ENCODE data around the gene TNKS1BP1.
"Not testable (repeated sequence)": the region's sequence is repeated elsewhere in the genome, so short reads cannot be mapped to it uniquely, and the experiment has no call there.

Gene TNKS1BP1, protein sequence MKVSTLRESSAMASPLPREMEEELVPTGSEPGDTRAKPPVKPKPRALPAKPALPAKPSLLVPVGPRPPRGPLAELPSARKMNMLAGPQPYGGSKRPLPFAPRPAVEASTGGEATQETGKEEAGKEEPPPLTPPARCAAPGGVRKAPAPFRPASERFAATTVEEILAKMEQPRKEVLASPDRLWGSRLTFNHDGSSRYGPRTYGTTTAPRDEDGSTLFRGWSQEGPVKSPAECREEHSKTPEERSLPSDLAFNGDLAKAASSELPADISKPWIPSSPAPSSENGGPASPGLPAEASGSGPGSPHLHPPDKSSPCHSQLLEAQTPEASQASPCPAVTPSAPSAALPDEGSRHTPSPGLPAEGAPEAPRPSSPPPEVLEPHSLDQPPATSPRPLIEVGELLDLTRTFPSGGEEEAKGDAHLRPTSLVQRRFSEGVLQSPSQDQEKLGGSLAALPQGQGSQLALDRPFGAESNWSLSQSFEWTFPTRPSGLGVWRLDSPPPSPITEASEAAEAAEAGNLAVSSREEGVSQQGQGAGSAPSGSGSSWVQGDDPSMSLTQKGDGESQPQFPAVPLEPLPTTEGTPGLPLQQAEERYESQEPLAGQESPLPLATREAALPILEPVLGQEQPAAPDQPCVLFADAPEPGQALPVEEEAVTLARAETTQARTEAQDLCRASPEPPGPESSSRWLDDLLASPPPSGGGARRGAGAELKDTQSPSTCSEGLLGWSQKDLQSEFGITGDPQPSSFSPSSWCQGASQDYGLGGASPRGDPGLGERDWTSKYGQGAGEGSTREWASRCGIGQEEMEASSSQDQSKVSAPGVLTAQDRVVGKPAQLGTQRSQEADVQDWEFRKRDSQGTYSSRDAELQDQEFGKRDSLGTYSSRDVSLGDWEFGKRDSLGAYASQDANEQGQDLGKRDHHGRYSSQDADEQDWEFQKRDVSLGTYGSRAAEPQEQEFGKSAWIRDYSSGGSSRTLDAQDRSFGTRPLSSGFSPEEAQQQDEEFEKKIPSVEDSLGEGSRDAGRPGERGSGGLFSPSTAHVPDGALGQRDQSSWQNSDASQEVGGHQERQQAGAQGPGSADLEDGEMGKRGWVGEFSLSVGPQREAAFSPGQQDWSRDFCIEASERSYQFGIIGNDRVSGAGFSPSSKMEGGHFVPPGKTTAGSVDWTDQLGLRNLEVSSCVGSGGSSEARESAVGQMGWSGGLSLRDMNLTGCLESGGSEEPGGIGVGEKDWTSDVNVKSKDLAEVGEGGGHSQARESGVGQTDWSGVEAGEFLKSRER (N-terminal part only)

DNA sequence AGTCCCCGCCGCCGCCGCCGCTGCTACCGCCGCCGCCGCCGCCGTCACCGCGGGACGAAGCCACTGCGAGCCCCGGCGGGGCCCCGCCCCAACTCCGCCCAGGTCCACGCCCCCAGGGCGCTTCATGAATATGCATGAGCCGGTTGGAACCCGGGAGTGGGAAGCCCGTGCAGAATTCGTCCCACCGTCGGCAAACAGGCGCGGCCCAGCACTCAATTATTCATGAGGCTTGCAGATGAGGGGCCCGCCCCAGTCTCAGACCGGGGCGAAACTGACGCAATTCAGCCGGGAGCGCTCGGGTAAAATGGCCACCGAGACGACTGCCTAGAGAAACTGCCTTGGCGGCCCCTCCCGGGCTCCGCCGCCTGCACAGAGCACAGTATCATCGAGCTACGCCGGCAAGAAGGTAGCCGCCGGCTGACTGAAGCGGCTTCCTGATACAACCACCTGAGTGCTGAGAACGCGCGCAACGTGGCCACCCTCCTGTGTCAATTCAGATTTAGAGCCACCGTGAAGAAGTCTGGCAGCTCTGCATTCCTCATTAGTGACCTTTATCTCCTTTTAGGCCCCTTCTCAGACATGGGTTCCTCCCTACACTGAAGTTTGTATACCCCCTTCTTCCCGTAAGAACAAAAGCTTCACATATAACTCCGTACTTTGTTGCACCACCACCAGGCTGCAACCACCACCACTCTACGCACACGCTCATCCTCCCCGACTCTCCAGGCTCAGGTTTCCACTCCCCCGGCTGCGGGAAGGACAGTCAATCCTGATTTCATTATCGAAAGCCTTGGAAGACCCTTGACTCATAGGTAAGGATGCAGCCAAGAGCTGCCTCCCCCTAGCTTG, at the start of gene TNKS1BP1:
TSS of gene TNKS1BP1 (minus strand) at position 67 of the 849 bp plus-strand sequence. CDS start 3,067 bp downstream, outside the sequence.
- peak; percentile 92 for DNase-seq

DNA sequence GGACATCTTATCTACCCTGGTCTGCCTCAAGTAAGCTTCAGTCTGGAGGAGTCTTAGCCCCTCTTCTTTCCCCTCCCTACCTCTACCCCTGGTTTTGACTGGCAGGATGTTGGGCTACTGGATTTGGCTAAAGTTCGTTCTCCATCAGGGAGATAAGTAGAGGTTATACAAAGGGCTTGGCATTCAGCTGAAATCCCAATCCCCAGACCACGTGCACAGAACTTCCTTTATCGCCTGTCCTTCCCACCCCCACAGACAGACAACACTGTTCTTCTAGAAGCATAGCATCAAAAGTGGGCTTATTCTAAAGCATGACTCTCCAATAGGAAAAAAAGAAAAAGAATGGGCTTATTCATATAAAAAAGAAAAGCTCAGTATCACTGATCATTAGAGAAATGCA, 48.4 kb upstream of the TNKS1BP1 start:
- no peak for DNase-seq

DNA sequence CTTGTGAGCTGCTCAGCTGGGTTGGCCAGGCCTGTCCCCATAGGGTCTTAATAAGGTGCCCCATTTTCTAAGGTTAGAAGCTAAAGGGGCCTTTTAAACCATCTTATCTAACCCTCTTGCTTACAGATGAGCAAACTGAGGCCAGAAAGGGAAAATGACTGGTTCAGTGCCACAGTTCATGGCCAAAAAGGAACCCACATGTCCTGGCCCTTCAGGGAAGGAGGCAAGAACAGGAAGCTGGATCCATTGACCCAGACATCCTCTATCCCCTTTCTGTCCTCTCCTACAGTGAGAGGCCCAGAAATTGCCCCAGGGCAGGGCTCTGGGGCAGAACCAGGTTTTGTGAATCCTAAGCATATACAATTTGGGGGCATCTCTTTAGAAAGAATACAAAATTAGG, 46.2 kb upstream of the TNKS1BP1 start:
- no peak for DNase-seq

DNA sequence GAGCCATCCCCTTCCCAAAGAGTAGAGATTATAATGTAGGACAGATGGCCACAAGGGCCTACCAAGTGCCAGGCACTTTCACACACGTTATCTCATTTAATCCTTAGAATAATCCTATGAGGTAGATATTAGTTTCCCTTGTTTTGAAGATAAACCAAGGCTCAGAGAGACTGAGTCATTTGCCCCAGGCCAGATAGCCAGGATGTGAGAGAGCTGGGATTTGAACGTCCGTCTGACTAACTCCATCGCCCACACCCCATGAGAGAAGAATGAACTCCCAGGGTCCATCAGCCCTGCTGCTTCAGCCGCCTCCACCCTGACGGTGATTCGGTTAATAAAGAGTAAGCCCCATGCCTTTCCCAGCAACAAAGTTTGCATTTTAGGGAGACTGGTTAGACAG, 45.5 kb upstream of the TNKS1BP1 start:
- DNase-seq, result no peak

DNA sequence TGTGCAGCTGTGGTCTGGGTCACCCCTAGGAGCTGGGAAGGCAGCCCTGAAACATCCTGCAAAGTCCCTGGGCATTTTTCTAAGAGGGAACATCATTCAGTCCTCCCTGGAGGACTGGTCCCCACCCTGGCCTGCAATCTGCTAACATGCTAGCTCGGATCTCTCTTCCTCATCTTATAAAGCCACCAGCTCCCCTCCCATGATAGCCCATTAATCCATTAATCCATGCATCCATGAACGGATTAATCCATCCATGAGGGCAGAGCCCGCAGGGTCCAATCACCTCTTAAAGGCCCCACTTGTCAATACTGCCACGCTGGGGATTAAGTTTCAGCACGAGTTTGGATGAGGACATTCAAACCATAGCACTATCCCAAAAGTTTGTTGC, 44.1 kb upstream of the TNKS1BP1 start:
- no peak for DNase-seq

DNA sequence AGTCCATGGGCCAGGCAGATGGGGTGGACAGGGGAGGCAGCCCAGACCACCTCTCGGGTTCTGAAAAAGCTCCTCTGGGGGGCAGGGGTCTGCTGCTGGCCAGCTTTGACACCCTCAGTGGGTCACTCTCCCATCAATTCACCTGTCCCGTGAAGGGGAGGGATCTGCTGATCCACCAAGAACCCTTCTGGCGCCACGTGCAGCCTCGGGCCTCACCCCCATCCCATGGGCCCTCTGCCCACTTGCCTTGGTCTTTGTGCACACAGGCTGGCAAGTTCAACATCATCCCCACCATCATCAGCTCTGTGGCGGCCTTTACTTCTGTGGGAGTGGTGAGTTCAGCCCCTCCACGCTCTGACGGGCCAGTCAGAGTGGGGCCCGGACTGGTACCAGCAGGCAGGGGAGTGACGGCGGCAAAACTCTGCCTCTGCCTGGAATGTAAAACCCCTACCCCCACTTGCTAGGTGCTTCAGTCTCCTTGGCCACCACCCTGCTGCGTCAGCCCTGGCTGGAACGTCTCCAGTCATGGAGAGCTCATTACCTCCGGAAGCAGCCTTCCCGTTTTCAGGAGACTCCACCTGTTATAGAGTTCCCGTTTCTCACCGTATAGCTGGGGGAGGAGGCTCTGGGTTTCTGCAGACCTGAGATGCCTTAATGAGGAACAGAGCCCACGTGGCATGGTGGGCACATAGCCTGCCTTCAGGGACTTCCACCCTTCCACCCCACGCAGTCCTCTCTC, 43.5 kb upstream of the TNKS1BP1 start:
- no peak for DNase-seq

DNA sequence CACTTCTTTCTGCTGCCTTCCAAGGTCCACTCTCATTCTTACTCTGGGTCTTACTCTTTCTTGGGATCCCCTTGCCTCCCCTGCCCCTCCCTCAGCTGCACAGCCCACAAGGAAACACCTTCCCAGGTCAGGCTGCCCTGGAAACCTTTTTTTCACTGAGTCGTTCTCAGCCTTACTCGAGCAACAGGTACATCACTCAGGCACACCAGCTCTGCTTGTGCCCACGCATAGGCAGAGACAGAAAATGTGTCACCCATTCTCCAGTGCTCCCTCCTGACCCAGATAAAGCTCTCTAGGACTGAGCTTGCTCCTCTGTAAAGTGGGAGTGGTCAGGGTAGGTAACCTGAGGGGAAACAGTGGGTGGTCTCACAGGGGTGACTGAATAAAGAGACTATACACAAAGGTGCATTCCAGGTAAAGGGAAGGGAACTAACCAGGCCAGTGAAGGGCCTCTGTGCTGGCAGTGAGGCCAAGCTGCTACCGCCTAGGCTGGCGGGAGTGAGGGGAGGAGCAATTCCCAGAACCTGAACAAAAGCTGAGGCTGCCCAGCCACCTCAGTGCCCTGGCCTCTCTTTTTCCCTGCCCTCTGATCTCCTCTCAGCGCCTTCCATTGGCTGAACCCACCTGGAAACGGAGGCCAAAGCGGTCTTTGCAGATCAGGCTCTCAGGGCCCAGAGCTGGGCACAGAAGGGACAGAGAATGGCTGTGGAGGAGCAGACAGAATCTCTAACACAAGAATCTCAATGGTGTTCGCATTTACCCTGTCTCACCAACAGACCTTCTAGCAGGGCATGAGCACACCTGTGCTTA, 40.3 kb upstream of the TNKS1BP1 start:
- no peak for DNase-seq

DNA sequence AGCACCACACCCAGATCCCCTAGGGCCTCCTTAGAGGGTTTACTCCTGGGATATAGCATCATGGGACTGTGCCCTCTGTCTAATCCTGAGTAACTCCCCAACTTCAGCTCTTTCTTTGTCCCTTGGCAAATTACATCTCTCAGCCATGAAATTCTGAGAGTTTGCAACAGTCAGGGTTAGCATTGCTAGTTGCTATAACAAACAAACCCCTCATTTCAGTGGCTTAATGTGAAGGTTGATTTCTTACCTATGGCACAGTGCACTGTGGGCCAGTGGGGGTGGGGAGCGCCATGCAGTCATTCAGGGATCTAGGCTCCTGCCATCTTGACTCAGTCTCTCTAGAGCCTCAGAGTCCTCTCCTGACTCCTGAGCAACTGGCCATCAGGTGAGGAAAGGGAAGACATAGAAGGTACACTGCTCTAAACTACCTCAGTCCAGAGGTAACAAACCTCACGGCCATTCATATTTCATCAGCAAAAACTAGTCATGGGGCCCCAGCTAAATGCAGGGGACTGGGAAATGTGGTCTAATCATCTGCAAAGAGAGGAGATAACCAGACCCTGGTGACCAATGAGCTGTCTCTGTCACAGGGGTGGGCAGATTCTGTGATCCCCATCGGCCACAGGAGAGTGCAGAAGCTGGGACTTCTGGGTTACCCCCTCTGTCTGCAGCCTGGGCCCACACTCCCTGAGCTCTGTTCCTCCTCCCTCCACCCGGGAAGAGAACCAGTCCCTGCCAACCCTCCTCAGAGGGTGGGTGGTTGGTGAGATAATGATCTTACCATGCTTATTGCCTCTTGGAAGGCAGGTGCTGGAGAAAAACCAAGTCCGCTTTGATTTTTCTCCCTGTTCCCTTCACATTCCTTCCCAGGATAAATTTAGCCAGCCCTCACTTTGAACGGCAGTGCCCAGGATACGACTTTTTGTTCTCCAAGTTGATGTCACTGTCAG, 38.7 kb upstream of the TNKS1BP1 start:
- no peak for DNase-seq

DNA sequence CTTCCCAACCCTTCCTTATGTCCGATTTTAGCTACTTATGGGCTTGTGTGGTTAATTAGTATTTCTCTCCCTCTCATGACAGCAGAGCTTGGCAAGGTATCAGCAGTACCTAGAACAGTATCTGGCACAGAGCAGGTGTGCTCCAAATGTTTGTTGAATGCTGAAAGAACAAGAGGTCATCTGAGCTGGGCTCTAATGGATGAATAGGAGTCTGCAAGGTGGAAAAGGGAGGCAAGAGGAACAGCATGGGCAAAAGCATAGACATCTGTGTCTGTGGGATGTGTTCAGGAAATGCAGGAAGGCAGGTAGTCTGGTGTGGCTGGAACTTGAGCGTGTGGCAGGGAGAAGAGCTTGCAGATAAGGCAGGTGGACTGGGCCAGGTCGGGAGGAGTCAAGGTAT, 37.2 kb upstream of the TNKS1BP1 start:
- DNase-seq, result no peak

DNA sequence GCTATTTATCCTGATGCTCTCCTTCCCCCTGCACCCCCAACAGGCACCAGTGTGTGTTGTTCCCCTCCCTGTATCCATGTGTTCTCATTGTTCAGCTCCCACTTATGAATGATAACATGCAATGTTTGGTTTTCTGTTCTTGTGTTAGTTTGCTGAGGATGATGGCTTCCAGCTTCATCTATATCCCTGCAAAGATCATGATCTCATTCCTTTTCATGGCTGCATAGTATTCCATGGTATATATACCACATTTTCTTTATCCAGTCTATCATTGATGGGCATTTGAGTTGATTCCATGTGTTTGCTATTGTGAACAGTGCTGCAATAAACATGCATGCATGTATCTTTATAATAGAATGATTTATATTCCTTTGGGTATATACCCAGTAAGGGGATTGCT, 36.7 kb upstream of the TNKS1BP1 start:
- not testable (repeated sequence) for DNase-seq

DNA sequence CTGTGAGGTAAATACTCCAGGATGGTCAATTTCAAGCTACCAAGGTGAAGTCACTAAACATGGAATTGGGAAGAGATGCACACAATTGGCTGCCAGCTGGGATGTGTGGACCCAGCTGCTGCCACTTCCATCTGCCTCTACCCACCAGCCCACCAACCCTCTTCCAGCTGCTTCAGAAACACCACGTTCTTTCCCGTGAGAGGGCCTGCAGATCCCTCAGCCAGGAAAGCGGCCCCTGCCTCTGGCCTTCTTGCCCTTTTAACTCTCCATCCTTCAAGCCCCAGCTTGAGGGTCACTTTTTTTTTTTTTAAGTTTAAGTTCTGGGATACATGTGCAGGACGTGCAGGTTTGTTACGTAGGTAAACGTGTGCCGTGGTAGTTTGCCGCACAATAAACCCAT, 36.2 kb upstream of the TNKS1BP1 start:
- no peak for DNase-seq

DNA sequence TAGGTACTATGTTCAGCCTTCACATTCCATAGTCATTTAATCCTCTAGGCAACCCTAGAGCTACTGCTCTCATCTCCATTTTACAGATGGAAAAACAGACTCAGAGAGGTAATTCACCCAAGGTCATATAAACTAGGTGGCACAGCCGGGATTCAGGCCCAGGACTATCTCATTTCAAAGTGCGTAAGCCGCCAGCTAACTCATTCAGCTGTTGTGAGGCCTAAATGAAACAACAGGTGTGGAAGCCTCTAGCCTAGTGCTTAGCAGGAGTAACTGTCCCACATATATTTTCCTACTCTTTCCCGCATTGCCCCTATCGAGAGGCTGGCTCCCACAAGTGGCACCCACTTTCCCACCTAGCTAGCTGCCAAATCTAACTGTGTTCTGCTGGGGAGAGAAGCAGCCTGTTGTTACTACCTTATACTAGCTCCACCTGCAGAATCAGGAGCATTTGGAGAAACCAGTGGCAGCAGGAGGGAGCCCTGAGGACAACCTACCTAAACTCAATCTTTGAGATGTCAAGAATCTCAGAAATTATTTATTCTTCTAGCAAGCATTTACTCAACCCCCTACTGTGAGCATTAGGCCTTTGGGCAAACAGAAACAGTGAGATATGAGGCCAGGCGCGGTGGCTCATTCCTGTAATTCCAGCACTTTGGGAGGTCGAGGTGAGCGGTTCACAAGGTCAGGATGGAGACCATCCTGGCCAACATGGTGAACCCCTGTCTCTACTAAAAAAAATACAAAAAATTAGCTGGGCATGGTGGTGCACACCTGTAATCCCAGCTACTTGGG, 35.3 kb upstream of the TNKS1BP1 start:
- DNase-seq, result no peak

DNA sequence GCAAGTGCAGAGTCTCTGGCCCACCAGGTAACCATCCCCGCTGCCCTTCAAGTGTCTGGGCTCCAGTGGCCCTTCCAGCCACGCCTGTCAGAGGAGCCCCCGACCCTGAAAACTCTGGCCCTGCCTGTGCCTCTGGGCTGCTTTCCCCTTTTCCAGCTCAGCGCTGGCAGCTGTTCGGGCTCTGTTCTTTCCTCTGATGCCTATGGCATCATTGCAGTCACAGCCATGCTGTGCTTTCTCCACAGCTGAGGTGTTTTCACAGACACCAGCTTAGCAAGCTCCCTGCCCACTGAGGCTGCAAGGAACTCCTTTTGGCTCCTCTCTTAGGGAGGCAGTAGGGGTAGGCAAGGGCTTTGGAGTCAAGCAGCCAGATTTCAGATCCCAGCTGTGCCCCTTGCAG, 34.6 kb upstream of the TNKS1BP1 start:
- DNase-seq, result no peak

DNA sequence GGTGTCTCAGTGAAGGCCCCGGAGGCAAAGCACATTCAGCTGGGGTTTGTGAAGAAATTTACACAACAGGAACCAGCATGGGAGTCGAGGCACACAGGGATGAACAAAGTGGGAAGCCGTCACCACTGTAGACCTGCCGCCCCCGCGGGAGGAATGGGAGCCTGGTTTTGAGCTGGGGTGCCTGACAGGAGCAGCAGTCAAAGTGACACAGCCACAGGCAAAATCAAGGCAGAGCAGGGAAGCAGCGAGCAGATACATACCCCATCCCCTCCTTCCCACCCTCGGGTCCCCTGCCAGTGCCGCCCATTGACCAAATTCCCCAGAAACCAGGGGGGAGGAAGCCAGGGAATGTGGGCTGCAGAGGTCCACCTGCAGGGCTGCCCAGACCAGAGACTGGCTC, 34.2 kb upstream of the TNKS1BP1 start:
- DNase-seq, result no peak

DNA sequence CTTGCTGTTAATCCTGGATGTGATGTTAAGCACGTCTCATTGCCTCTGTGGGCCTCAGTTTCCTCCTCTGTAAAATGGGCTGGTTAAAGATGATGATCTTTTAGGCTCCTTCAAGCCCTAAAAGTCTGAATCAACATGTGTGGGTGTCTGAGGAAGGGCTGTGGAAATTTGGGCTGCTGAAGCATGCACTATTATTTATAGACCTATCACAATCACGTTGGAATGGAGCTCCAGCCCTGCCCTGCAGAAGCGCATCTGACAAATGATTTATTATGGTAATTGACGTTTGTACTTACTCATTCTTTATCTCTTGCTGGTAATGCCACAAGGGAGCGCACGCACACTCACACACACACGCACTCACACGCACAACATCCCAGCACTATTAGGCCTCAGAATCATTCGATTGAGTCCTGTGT, 33.8 kb upstream of the TNKS1BP1 start:
- no peak for DNase-seq

DNA sequence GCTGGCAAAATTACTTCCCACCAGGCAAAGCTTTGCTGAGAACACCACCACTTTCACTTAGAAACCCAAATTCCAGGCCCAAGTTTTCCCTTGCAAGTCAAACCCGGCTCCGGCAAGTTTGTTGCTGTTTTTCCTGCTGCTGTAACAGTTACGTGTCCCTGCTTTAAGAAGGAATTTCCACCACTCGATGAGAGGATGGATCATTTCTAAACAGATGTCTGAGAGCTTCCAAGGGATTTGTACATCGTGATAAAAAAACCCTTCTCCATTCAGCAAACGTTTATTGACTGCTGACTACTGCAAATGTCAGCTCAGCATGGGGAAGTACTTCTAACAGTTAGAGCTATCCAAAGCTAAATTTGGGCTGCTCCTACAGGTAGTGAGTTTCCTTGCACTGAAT, 33.1 kb upstream of the TNKS1BP1 start:
- DNase-seq, result no peak

DNA sequence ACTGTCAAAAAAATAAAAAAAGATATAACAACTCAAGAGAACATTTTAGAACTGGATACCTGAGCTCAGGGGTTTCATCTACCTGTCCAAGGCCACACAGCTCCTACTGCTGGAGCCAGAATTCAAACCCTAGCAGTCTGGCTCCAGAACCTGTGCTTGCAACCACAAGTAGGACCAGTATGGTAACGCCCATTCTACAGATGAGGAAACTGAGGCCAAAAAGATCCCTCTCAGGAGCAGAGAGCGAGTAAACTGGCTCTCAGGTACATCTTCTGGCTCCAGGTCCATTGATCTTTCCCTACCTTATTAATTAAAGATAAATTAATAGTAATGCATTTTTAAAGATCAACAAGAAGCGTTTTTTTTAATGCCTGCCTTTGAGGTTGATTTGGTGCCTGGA, 32.6 kb upstream of the TNKS1BP1 start:
- no peak for DNase-seq

DNA sequence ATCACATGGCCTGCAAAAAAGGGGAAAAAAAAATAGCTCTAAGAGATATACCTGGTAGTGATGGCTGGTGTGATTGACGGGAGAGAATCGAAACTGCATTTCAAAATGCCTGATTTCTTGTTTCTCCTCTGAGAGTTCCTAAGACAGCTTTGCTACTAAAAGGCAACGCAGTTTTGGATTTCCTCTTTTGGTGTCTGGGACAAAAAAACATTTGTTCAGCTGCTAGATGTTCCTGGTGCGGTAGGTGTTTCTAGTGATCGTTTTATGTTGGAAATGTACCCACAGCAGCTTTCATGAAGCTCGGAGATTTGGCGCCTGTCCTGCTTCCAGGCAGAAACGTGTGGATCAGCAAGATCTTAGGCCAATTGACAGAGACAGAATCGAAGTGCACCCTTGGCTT, 31.5 kb upstream of the TNKS1BP1 start:
- DNase-seq, result no peak

DNA sequence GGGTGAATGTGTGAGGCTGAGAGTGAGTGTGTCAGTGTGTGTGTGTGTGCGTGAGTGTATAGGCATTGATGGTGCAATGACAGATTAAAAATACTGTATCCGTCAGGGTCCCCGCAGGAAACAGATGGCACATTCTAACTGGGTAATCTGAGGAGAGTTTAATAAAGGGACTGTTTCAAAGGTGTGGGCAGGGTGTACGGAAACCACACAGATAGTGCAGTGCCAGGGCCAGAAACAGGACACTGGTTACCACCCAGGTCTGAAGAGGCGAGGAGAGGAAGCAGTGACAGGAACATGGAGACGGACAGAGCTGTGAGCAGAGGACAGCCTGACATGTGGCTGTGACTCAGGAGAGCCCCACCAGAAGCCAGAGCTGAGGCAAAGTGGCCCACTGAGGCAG, 29.9 kb upstream of the TNKS1BP1 start:
- no peak for DNase-seq
